Measurements from ENCODE around the gene IFT172. TPM values are rescaled to one million over a fixed set of nuclear protein-coding genes. Genes with fewer than 3 reads are reported as not detected.

Gene IFT172
- total and polyA plus RNA-seq, 2 of the 4 experiments (the other 2 are of a cell fraction), result 18.8 to 25.5 TPM

DNA sequence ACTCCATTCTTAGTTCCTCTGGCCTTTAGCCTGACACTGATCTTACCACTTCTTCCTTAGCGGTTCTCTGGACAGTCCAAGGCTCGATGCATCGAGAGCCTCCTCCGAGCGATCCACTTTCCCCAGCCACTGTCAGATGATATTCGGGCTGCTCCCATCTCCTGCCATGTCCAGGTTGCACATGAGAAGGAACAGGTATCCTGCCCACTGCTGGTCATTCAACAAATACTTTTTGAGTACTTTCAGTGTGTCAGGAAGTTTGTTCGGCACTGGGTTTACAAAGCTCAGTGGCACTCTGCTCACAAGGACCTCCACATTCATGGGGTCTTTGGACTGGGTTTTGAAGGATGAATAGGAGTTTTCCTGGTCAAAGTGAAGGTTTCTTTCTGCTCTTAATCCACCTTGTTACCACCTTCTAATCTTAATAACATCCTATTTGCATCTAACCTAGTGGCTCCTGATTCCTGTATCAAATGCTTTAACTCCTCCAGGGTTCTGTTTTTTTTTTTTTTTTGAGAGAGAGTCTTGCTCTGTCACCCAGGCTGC is 32.9 kb upstream of the IFT172 start:
- dilution Hi-C loops (cut with HindIII; ENCODE audit: low sequenced_read_pairs, unreplicated experiment) (no loop called here), intact Hi-C loops (cut with micrococcal nuclease) (no loop called here), in situ Hi-C loops (cut with MboI; ENCODE audit: low sequenced_read_pairs) (no loop called here)
- Histone ChIP-seq H4K5ac (ENCODE audit: low read depth, low read length) (no peak overlapping the region), H2AFZ (replicated peaks; ENCODE audit: low read length, poor library complexity) (no peak overlapping the region), H3K4ac (ENCODE audit: low read depth, low read length) (no peak overlapping the region), H4K8ac (ENCODE audit: low read depth in 2 of 2, low read length in 2 of 2) (no peak overlapping the region), H2AK5ac (ENCODE audit: low read depth, low read length) (no peak overlapping the region), H4K91ac (ENCODE audit: insufficient read depth, low read depth, low read length) (no peak overlapping the region), H3K9me3 (ENCODE audit: control insufficient read depth, insufficient read depth, low read length) (0 out of 2 replicates have a peak, but pooled peaks cover 2% of the 10 kb centered on the region), H3K9ac (ENCODE audit: low read depth, low read length) (no peak overlapping the region), H3K4me1 (ENCODE audit: control insufficient read depth, insufficient read depth, low read length) (no peaks in the 10 kb centered on the region), H2BK120ac (ENCODE audit: low read depth, low read length) (no peak overlapping the region), H3K18ac (ENCODE audit: low read depth, low read length) (no peak overlapping the region), H3K56ac (ENCODE audit: extremely low read depth, insufficient read depth, low read length) (no peak overlapping the region), H3K4me2 (ENCODE audit: low read depth, low read length) (no peak overlapping the region), H3K9me1 (ENCODE audit: insufficient read depth, low read length) (no peaks in the 10 kb centered on the region), H3K27ac (ENCODE audit: insufficient read depth, low read length) (no peak overlapping the region), H3K79me1 (ENCODE audit: low read depth in 1 of 2, low read length in 2 of 2) (no peaks in the 10 kb centered on the region), H3K23ac (ENCODE audit: low read depth, low read length) (no peak overlapping the region), H4K20me1 (ENCODE audit: insufficient read depth, low read length) (no peaks in the 10 kb centered on the region), H3K4me3 (ENCODE audit: insufficient read depth, low read depth, low read length) (no peak overlapping the region), H3K14ac (replicated peaks; ENCODE audit: low read depth, low read length) (no peak overlapping the region), H3K36me3 (ENCODE audit: control insufficient read depth, insufficient read depth, low read length) (no peaks in the 10 kb centered on the region), H2BK20ac (ENCODE audit: low read depth, low read length) (no peak overlapping the region), H2AK9ac (replicated peaks; ENCODE audit: low read depth, low read length, poor library complexity) (no peak overlapping the region), H2BK5ac (ENCODE audit: low read depth, low read length, poor library complexity, severe bottlenecking) (no peak overlapping the region), H3K27me3 (ENCODE audit: control insufficient read depth, insufficient read depth, low read length) (peaks cover 30% of the 10 kb centered on the region), H2BK15ac (ENCODE audit: low read depth, low read length) (no peak overlapping the region)
- ATAC-seq (ENCODE audit: low read depth) (no peak), DNase-seq (no peak)
- BruUV-seq (replicated peaks), result no TSS peak
- WGBS, 2 experiments (ENCODE audit: extremely low coverage in 2 of 2, insufficient read length in 1 of 2), result 89% methylated on average over 6 of the region's 7 CpGs; no CpG with 5 or more reads in 1 of the 2 experiments
- TF ChIP-seq BHLHE40 (IDR thresholded peaks at IDR 0.05; ENCODE audit: low read depth, low read length) (no peak), SMC3 (IDR thresholded peaks at IDR 0.05; ENCODE audit: low read depth, low read length) (no peak), NFE2L2 (IDR thresholded peaks at IDR 0.05; ENCODE audit: low read depth, low read length) (no peak), MAFK (IDR thresholded peaks at IDR 0.05; ENCODE audit: low read depth, low read length) (no peak), FOS (IDR thresholded peaks at IDR 0.05; ENCODE audit: low read depth, low read length) (no peak), CHD1 (IDR thresholded peaks at IDR 0.05; ENCODE audit: low read depth, low read length) (no peak), MAZ (IDR thresholded peaks at IDR 0.05; ENCODE audit: borderline replicate concordance, low read depth, low read length) (no peak), RCOR1 (IDR thresholded peaks at IDR 0.05; ENCODE audit: insufficient replicate concordance, low read length) (no peak), RFX5 (IDR thresholded peaks at IDR 0.05; ENCODE audit: low read depth, low read length) (no peak), MXI1 (IDR thresholded peaks at IDR 0.05; ENCODE audit: borderline replicate concordance, low read depth, low read length) (no peak), POLR2A (IDR thresholded peaks at IDR 0.05; ENCODE audit: low read depth, low read length) (no peak), RAD21 (IDR thresholded peaks at IDR 0.05; ENCODE audit: low read length) (no peak), CEBPB (IDR thresholded peaks at IDR 0.05; ENCODE audit: low read depth, low read length) (no peak)
- TF ChIP-seq, protein P1, sequence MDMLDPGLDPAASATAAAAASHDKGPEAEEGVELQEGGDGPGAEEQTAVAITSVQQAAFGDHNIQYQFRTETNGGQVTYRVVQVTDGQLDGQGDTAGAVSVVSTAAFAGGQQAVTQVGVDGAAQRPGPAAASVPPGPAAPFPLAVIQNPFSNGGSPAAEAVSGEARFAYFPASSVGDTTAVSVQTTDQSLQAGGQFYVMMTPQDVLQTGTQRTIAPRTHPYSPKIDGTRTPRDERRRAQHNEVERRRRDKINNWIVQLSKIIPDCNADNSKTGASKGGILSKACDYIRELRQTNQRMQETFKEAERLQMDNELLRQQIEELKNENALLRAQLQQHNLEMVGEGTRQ (IDR thresholded peaks at IDR 0.05; ENCODE audit: low read depth, low read length), result no peak
- TF ChIP-seq, protein P2, sequence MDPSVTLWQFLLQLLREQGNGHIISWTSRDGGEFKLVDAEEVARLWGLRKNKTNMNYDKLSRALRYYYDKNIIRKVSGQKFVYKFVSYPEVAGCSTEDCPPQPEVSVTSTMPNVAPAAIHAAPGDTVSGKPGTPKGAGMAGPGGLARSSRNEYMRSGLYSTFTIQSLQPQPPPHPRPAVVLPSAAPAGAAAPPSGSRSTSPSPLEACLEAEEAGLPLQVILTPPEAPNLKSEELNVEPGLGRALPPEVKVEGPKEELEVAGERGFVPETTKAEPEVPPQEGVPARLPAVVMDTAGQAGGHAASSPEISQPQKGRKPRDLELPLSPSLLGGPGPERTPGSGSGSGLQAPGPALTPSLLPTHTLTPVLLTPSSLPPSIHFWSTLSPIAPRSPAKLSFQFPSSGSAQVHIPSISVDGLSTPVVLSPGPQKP (IDR thresholded peaks at IDR 0.05; ENCODE audit: borderline replicate concordance, low read depth, low read length), result no peak
- TF ChIP-seq, protein P3, sequence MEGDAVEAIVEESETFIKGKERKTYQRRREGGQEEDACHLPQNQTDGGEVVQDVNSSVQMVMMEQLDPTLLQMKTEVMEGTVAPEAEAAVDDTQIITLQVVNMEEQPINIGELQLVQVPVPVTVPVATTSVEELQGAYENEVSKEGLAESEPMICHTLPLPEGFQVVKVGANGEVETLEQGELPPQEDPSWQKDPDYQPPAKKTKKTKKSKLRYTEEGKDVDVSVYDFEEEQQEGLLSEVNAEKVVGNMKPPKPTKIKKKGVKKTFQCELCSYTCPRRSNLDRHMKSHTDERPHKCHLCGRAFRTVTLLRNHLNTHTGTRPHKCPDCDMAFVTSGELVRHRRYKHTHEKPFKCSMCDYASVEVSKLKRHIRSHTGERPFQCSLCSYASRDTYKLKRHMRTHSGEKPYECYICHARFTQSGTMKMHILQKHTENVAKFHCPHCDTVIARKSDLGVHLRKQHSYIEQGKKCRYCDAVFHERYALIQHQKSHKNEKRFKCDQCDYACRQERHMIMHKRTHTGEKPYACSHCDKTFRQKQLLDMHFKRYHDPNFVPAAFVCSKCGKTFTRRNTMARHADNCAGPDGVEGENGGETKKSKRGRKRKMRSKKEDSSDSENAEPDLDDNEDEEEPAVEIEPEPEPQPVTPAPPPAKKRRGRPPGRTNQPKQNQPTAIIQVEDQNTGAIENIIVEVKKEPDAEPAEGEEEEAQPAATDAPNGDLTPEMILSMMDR (conservative IDR thresholded peaks at IDR 0.05; ENCODE audit: low read depth, low read length), result no peak
- CTCF ChIA-PET, result no interaction called here
- POLR2A ChIA-PET (ENCODE audit: unreplicated experiment), result no interaction called here
